ENCODE results near the gene KCTD10. TPM values are rescaled to one million over a fixed set of nuclear protein-coding genes. Genes with fewer than 3 reads are reported as not detected.

Gene KCTD10
- total RNA-seq, 1 donor from 2014 or later = 61.4 TPM

GRCh38 chr12:109489955-109490565 is 13.0 kb upstream of the KCTD10 start:
- H3K27ac ChIP-seq = no peak overlapping the region
- no peaks in the 10 kb centered on the region for H3K9me3 ChIP-seq
- intact Hi-C loops (cut with DNase I) = no loop called here
- H3K4me1 ChIP-seq = no peaks in the 10 kb centered on the region
- TF ChIP-seq, protein P1, sequence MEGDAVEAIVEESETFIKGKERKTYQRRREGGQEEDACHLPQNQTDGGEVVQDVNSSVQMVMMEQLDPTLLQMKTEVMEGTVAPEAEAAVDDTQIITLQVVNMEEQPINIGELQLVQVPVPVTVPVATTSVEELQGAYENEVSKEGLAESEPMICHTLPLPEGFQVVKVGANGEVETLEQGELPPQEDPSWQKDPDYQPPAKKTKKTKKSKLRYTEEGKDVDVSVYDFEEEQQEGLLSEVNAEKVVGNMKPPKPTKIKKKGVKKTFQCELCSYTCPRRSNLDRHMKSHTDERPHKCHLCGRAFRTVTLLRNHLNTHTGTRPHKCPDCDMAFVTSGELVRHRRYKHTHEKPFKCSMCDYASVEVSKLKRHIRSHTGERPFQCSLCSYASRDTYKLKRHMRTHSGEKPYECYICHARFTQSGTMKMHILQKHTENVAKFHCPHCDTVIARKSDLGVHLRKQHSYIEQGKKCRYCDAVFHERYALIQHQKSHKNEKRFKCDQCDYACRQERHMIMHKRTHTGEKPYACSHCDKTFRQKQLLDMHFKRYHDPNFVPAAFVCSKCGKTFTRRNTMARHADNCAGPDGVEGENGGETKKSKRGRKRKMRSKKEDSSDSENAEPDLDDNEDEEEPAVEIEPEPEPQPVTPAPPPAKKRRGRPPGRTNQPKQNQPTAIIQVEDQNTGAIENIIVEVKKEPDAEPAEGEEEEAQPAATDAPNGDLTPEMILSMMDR (IDR thresholded peaks at IDR 0.05) = no peak
- no peak for DNase-seq
- H3K36me3 ChIP-seq = peaks cover 99% of the 10 kb centered on the region
- no peak for ATAC-seq
- H3K4me3 ChIP-seq = no peak overlapping the region
- no peaks in the 10 kb centered on the region for H3K27me3 ChIP-seq (ENCODE audit: low read depth)

DNA sequence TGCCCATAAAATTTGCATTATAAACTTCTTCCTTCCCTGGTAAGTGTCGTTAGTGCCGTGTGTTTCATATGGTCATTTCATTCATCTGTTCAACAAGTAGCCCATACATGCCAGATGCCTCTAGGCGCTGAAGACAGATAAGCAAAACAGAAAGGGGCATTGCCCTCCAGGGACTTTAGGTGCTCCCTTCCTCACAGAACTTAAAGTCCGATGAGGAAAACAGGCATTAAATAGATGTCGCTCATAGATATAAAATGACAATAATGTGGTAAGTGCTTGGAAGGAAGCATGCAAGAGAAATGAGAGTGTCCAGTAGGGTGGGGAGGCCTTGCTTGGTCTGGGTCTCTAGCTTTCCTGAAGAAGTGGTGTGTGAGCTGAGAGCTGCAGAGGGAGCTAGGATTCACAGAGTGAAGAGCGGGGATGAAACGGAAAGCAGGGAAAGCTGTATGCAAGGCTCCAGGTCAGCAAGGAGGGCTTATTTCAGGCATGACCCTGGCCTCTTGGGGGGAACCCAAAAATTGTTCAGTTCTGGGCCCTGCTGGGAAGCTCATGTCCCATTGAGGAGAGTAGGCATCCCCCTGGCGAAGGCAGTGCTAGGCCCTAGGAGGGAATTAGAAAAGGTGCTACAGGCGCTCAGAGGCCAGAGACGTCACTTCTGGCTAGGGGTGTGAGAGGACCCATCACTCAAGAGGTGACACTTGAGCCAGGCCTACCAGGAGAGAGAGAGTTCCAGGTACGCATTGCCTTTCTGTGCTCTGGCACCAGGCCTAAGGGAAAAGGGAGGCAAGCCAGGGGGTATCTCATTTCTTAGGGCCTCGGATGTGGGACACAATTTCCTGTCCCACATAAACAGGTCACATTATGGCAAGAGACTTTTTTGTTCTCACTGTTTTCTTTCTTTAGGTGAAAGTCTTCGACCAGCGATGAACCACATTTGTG is 12.2 kb upstream of the KCTD10 start:
- Histone ChIP-seq H3K27me3 (ENCODE audit: low read depth) (no peaks in the 10 kb centered on the region), H3K4me3 (no peak overlapping the region), H3K9me3 (no peaks in the 10 kb centered on the region), H3K4me1 (no peaks in the 10 kb centered on the region), H3K27ac (no peak overlapping the region), H3K36me3 (peaks cover 99% of the 10 kb centered on the region)
- no peak for ATAC-seq
- intact Hi-C loops (cut with DNase I) = no loop called here
- TF ChIP-seq, protein P1 (IDR thresholded peaks at IDR 0.05) = no peak
- no peak for DNase-seq

- H3K36me3 ChIP-seq = peaks cover 100% of the 10 kb centered on the region
- intact Hi-C loops (cut with DNase I) = no loop called here
- TF ChIP-seq, protein P1 (IDR thresholded peaks at IDR 0.05) = no peak
These were observed 11.1 kb upstream of the KCTD10 start for GRCh38 chr12:109488051-109488665.

GRCh38 chr12:109487181-109488050 is 10.3 kb upstream of the KCTD10 start:
- peaks cover 97% of the 10 kb centered on the region for H3K36me3 ChIP-seq
- H3K27me3 ChIP-seq (ENCODE audit: low read depth) = no peaks in the 10 kb centered on the region
- H3K27ac ChIP-seq = no peak overlapping the region
- intact Hi-C loops (cut with DNase I) = no loop called here
- no peak for DNase-seq
- no peak overlapping the region for H3K4me3 ChIP-seq
- no peak for ATAC-seq
- H3K9me3 ChIP-seq = no peaks in the 10 kb centered on the region
- H3K4me1 ChIP-seq = no peaks in the 10 kb centered on the region
- TF ChIP-seq, protein P1 (IDR thresholded peaks at IDR 0.05) = no peak

More at GRCh38 chr12:109488051-109488665, 11.1 kb upstream of the KCTD10 start:
- ATAC-seq (no peak), DNase-seq (no peak)
- H3K9me3 ChIP-seq = no peaks in the 10 kb centered on the region
- H3K4me3 ChIP-seq = no peak overlapping the region
- no peaks in the 10 kb centered on the region for H3K4me1 ChIP-seq
- no peak overlapping the region for H3K27ac ChIP-seq
- H3K27me3 ChIP-seq (ENCODE audit: low read depth) = no peaks in the 10 kb centered on the region

DNA sequence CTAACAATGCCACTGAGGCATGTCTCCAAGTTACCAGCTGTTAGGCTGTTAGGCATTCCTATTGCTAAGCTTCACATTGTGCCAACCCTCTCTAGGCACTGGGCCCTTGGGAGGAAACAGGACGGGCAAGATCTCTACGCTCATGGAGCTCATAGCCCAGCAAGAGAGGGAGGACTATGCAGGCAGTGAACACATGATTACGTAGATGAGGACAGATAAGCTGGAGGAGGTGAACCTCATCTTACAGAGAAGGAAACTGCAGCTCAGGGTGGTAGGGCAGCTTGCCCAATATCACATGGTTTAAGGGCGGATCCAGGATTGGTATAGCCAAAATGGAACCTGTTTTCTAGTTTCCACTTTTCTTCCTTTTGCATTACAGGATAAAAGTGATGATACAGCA is 8.1 kb upstream of the KCTD10 start:
- ATAC-seq (no peak), DNase-seq (no peak)
- H3K4me3 ChIP-seq = no peak overlapping the region
- no peaks in the 10 kb centered on the region for H3K27me3 ChIP-seq (ENCODE audit: low read depth)
- H3K36me3 ChIP-seq = peaks cover 75% of the 10 kb centered on the region
- TF ChIP-seq, protein P1 (IDR thresholded peaks at IDR 0.05) = no peak
- H3K9me3 ChIP-seq = no peaks in the 10 kb centered on the region
- intact Hi-C loops (cut with DNase I) = no loop called here
- H3K4me1 ChIP-seq = no peaks in the 10 kb centered on the region
- H3K27ac ChIP-seq = no peak overlapping the region

Measured in lower lobe of right lung (tissue), 2 donors.